Osteocyte (in vitro differentiated cells): ENCODE measurements around the gene LRRN2. TPM values are rescaled to one million over a fixed set of nuclear protein-coding genes. Genes with fewer than 3 reads are reported as not detected.

Experiments used
- DNase-seq: peaks from one replicate; pipeline ENCODE4 v3.0.0; 2021; ENCODE audit warnings: mixed read lengths; ENCODE audit not compliant: unreplicated experiment; ENCODE audit errors: extremely low spot score
- H3K27ac Mint-ChIP-seq: one replicate; pipeline ENCODE4 v1.8.0; 2021; ENCODE audit warnings: mild to moderate bottlenecking, mixed read lengths; ENCODE audit not compliant: unreplicated experiment
- H3K27me3 Mint-ChIP-seq: one replicate; pipeline ENCODE4 v1.8.0; 2021; ENCODE audit warnings: mixed read lengths; ENCODE audit not compliant: unreplicated experiment
- H3K36me3 Mint-ChIP-seq: one replicate; pipeline ENCODE4 v1.8.0; 2021; ENCODE audit warnings: mixed read lengths; ENCODE audit not compliant: unreplicated experiment
- H3K4me1 Mint-ChIP-seq: one replicate; pipeline ENCODE4 v1.8.0; 2021; ENCODE audit warnings: mixed read lengths; ENCODE audit not compliant: unreplicated experiment
- H3K4me3 Mint-ChIP-seq: one replicate; pipeline ENCODE4 v1.8.0; 2021; ENCODE audit warnings: mild to moderate bottlenecking, moderate library complexity, mixed read lengths; ENCODE audit not compliant: unreplicated experiment
- H3K9me3 Mint-ChIP-seq: one replicate; pipeline ENCODE4 v1.8.0; 2021; ENCODE audit warnings: mixed read lengths; ENCODE audit not compliant: unreplicated experiment
- total RNA-seq: library from RNA; stranded (reverse); gene quantifications from 2 replicates; pipeline ENCODE4 v1.2.1, GENCODE V29; 2021
- TF ChIP-seq, protein P1 (sequence below): fragments of 200-600 bp; sonication (generic); IDR thresholded peaks from 2 replicates; pipeline ENCODE4 v1.5.0; 2021; ENCODE audit warnings: antibody characterized with exemption, mild to moderate bottlenecking, moderate library complexity

Gene LRRN2
- total RNA-seq, 1 donor from 2014 or later = not detected

DNA sequence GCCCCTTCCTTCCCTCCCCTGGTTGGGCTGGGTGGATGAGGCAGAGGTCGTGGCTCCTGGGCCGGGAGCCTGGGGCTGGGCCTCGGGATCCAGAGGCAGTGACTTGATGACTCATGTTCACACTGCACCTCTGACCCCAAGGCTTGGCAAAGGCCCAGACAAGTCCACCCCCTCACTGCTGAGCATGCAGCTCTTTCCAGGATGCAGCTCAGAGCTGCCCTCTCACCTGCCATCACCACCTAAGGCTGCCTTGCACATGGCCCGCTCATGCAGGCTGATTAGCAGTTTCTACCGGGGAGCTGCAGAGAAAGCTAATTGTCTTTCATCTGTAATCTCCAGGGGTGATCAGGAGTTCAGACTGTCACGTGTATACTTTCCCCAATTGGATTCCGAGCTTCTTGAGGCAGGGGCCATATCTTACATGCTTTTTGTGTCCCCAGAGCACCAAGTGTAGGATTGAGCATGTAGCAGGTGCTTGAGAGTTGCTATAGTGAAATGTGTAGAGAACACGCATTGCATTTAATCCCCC lies 62.1 kb downstream of the LRRN2 start:
- H3K36me3 Mint-ChIP-seq = no peaks in the 10 kb centered on the region

DNA sequence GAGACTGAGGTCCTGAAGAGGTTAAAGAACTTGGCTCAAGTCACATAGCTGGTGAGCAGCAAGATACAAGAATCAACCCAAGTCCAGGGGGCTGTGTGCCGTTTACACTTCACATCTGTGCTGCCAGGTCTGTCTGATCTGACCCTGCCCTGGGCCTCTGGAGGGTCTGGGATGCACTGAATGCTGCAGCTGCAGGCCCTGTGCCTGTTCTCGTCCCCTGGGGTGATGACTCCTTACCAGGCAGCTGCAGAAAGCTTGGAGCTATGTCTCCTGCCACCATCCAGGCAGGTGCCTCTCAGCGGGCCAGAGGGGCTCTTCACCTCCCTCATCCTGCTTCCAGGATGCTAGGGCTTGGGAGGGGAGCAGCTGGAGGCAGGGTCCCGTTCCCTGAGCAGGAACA lies 63.5 kb downstream of the LRRN2 start:
- no peak for DNase-seq
- no peak overlapping the region for H3K4me3 Mint-ChIP-seq

More for the DNA sequence above, 62.1 kb downstream of the LRRN2 start:
- Mint-ChIP-seq H3K27me3 (peaks cover 10% of the 10 kb centered on the region), H3K9me3 (no peaks in the 10 kb centered on the region), H3K4me1 (no peaks in the 10 kb centered on the region), H3K27ac (no peak overlapping the region), H3K4me3 (no peak overlapping the region)
- TF ChIP-seq, protein P1, sequence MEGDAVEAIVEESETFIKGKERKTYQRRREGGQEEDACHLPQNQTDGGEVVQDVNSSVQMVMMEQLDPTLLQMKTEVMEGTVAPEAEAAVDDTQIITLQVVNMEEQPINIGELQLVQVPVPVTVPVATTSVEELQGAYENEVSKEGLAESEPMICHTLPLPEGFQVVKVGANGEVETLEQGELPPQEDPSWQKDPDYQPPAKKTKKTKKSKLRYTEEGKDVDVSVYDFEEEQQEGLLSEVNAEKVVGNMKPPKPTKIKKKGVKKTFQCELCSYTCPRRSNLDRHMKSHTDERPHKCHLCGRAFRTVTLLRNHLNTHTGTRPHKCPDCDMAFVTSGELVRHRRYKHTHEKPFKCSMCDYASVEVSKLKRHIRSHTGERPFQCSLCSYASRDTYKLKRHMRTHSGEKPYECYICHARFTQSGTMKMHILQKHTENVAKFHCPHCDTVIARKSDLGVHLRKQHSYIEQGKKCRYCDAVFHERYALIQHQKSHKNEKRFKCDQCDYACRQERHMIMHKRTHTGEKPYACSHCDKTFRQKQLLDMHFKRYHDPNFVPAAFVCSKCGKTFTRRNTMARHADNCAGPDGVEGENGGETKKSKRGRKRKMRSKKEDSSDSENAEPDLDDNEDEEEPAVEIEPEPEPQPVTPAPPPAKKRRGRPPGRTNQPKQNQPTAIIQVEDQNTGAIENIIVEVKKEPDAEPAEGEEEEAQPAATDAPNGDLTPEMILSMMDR = no peak
- DNase-seq = no peak

DNA sequence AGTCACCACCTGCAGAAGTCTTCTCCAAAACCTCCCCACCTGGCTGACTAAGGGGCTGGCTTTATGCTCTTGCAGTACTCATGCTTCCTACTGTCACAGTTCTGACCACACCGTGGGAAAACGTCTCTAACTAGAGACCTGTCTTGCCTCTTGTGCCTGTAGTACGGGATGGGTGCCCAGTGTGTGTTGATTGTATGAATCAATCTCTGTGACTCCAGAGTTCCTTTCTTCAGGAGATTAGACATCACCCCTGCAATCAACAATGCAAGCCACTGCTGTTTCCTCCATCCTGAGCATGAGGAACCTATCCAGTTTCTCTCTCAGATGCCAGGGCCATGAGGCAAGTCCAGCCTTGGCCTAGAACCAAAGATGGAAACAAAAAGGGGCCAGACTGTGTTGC lies 64.1 kb downstream of the LRRN2 start:
- Mint-ChIP-seq H3K4me1 (no peaks in the 10 kb centered on the region), H3K36me3 (no peaks in the 10 kb centered on the region), H3K4me3 (no peak overlapping the region), H3K27me3 (peaks cover 13% of the 10 kb centered on the region), H3K9me3 (no peaks in the 10 kb centered on the region), H3K27ac (no peak overlapping the region)
- TF ChIP-seq, protein P1 = no peak
- DNase-seq = no peak

More for the DNA sequence above, 63.5 kb downstream of the LRRN2 start:
- no peaks in the 10 kb centered on the region for H3K36me3 Mint-ChIP-seq
- H3K4me1 Mint-ChIP-seq = no peaks in the 10 kb centered on the region
- TF ChIP-seq, protein P1 = no peak
- H3K27ac Mint-ChIP-seq = no peak overlapping the region
- no peaks in the 10 kb centered on the region for H3K9me3 Mint-ChIP-seq
- H3K27me3 Mint-ChIP-seq = peaks cover 10% of the 10 kb centered on the region

DNA sequence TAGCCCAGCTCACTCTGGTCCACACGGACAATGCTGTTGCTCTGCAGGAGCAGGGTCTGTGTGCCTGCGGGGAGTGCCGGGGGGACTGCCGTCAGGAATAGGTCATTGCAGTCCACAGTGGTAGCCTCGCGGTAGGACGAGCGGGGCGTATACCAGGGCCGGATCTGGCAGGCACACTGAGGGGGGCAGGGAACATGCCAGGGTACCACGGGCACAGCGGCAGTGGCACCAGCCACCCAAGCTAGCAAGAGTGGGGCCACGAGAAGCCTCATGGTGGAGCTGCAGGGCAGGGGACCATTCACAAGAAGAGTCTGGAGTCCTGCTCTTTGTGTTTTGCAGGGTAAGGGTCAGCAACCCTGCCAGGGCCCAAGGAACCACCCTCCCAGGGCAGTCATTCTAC lies 65.8 kb downstream of the LRRN2 start:
- H3K27me3 Mint-ChIP-seq = peaks cover 25% of the 10 kb centered on the region
- TF ChIP-seq, protein P1 = no peak
- no peaks in the 10 kb centered on the region for H3K4me1 Mint-ChIP-seq
- H3K27ac Mint-ChIP-seq = no peak overlapping the region
- H3K36me3 Mint-ChIP-seq = no peaks in the 10 kb centered on the region
- H3K4me3 Mint-ChIP-seq = no peak overlapping the region
- H3K9me3 Mint-ChIP-seq = no peaks in the 10 kb centered on the region
- no peak for DNase-seq

DNA sequence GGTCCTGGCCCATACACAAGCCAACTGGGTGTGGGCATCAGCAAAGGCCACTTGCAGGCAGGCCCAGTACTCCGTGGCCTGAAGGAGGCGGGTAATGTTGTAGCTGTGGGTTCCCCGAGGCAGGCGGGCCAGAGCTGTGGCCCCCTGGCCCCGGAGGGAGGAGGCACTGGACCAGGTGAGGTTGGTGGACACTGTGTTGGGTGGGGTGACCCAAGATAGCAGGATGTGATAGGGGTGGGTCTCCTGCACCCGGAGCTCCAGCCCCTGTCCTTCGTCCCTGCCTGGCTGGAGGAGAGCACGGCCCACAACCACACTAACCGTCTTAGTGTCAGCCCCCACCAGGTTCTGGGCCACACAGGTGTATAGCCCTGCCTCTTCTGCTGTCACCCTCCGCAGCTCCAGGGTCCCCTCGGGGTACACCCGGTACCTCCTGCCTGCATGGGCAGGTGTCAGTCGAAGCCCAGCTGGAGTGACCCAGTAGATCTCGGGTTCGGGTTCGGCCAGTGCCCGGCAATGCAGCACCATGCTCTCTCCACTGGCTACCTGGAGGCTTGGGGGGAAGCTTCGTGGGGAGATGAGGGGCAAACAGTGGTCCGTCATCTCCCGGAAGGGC lies 67.3 kb downstream of the LRRN2 start:
- no peak for DNase-seq
- H3K27me3 Mint-ChIP-seq = peaks cover 36% of the 10 kb centered on the region
- H3K4me3 Mint-ChIP-seq = no peak overlapping the region
- no peaks in the 10 kb centered on the region for H3K36me3 Mint-ChIP-seq
- TF ChIP-seq, protein P1 = no peak
- no peak overlapping the region for H3K27ac Mint-ChIP-seq
- no peaks in the 10 kb centered on the region for H3K4me1 Mint-ChIP-seq
- no peaks in the 10 kb centered on the region for H3K9me3 Mint-ChIP-seq
